ENCODE results near the gene RASGRF2. TPM values are rescaled to one million over a fixed set of nuclear protein-coding genes. Genes with fewer than 3 reads are reported as not detected.

The RASGRF2 gene
- total and polyA plus RNA-seq, 2 of the 8 experiments (the other 6 are each of a cell fraction or from before 2014, with no cell fraction given), result 2.6 to 29.5 TPM

DNA sequence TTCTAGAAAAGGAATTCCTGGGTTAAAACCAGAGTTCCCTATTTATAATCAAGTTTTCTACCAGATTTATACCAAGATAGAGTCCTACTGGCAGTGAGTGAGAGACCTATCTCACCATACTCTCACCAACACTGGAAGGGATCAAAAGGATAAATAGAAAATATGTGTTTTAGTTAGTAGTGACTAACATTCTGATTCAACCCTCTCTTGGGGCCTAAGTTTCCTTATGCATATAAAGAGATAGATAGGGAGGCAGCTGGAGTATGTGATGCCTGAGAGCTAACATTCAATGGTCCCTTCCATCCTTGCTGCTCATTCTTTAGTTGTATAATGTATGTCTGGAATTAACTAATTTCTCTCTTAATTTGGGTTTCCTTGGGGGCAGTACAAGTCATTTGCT is 304.9 kb downstream of the RASGRF2 start:
- H4K5ac ChIP-seq (ENCODE audit: insufficient read length, low read depth, low read length), result no peak overlapping the region
- no peak overlapping the region for H3K4ac ChIP-seq (replicated peaks; ENCODE audit: insufficient read length, low read depth, low read length)
- H3K23me2 ChIP-seq (ENCODE audit: low read depth, low read length), result no peaks in the 10 kb centered on the region
- no peak overlapping the region for H2BK5ac ChIP-seq (ENCODE audit: low read depth, low read length)
- H3K27ac ChIP-seq (ENCODE audit: low read depth, low read length), result no peak overlapping the region
- no peak overlapping the region for H4K8ac ChIP-seq (ENCODE audit: extremely low read depth, insufficient read depth, low read length)
- H2BK120ac ChIP-seq (replicated peaks; ENCODE audit: low read depth, low read length), result no peak overlapping the region
- no peak for FAIRE-seq
- H2AFZ ChIP-seq (ENCODE audit: low read length), result no peak overlapping the region
- CTCF ChIA-PET (ENCODE audit: partially characterized antibody), result no interaction called here
- no peak overlapping the region for H4K91ac ChIP-seq (replicated peaks; ENCODE audit: insufficient read length, low read length)
- H2BK12ac ChIP-seq (ENCODE audit: low read depth, low read length), result no peak overlapping the region
- H3K14ac ChIP-seq (ENCODE audit: insufficient read length), result no peak overlapping the region
- H3K4me3 ChIP-seq (ENCODE audit: extremely low read depth in 1 of 4, insufficient read depth in 2 of 4, low read depth in 3 of 4, low read length in 4 of 4), result no peak overlapping the region
- H2AK5ac ChIP-seq (ENCODE audit: low read depth, low read length), result no peak overlapping the region
- no peaks in the 10 kb centered on the region for H3K27me3 ChIP-seq (replicated peaks in 1 of 4; ENCODE audit: control insufficient read depth in 3 of 4, extremely low read depth in 1 of 4, insufficient read depth in 3 of 4, low read length in 3 of 4)
- H3K18ac ChIP-seq (ENCODE audit: extremely low read depth, low read length), result no peak overlapping the region
- H3K79me2 ChIP-seq (ENCODE audit: control insufficient read depth in 1 of 2, insufficient read depth in 2 of 2, low read length in 2 of 2), result peaks cover 0 to 27% of the 10 kb centered on the region in 2 experiments; a peak in 2 of 4 replicates
- H3K56ac ChIP-seq (replicated peaks; ENCODE audit: insufficient read length, low read depth, low read length), result no peak overlapping the region
- no peak overlapping the region for H3K4me2 ChIP-seq (ENCODE audit: insufficient read depth in 1 of 2, low read depth in 2 of 2, low read length in 2 of 2)
- H2BK15ac ChIP-seq (ENCODE audit: low read length), result no peak overlapping the region
- peaks cover 0 to 3% of the 10 kb centered on the region in 2 experiments for H4K20me1 ChIP-seq (replicated peaks in 1 of 2; ENCODE audit: control insufficient read depth in 1 of 2, insufficient read depth in 2 of 2, low read length in 2 of 2)
- no peak overlapping the region for H3K9ac ChIP-seq (replicated peaks in 1 of 4; ENCODE audit: extremely low read depth in 1 of 4, low read depth in 3 of 4, low read length in 3 of 4)
- H3K4me1 ChIP-seq (replicated peaks in 1 of 4; ENCODE audit: control insufficient read depth in 3 of 4, insufficient read depth in 4 of 4, low read length in 3 of 4), result peaks cover 0 to 2% (median under 1%) of the 10 kb centered on the region in 4 experiments; a peak in 2 of 7 replicates
- DNase-seq (ENCODE audit: low read depth in 1 of 2, low spot score in 2 of 2), result no peak
- no peak overlapping the region for H3K23ac ChIP-seq (ENCODE audit: insufficient read length)
- no peak overlapping the region for H2BK20ac ChIP-seq (ENCODE audit: low read length)
- 0 out of 2 replicates have a peak, but pooled peaks cover under 1% of the 10 kb centered on the region for H3K79me1 ChIP-seq (ENCODE audit: low read depth, low read length)
- no peaks in the 10 kb centered on the region for H3K9me3 ChIP-seq (ENCODE audit: insufficient read depth in 2 of 2, low read depth in 1 of 2, low read length in 1 of 2)
- POLR2A ChIA-PET (ENCODE audit: partially characterized antibody), result interaction anchor here (1.3 kb wide), 1 partner anchor 15 kb away, joined by 3 read pairs; no protein-coding TSS in a partner anchor
- no peaks in the 10 kb centered on the region for H3K36me3 ChIP-seq (ENCODE audit: control insufficient read depth in 2 of 4, insufficient read depth in 4 of 4, low read length in 3 of 4)
- TF ChIP-seq TCF12 (IDR thresholded peaks at IDR 0.05; ENCODE audit: low read depth, low read length) (no peak), ASH2L (IDR thresholded peaks at IDR 0.05; ENCODE audit: low read length) (no peak), CHD2 (IDR thresholded peaks at IDR 0.05; ENCODE audit: low read length) (no peak)

Data from H1 (cell line).